ENCODE results near the gene TTC27. TPM values are rescaled to one million over a fixed set of nuclear protein-coding genes. Genes with fewer than 3 reads are reported as not detected.
A peak's percentile ranks its signal among the peaks of the same experiment; 100 is the strongest.
"Not testable (repeated sequence)": the region's sequence is repeated elsewhere in the genome, so short reads cannot be mapped to it uniquely, and the experiment has no call there.

The TTC27 gene
- total RNA-seq, 6 donors from 2014 or later = 9.4 to 24.0 (median 12.3) TPM

- DNase-seq (no peak), ATAC-seq (ENCODE audit: low FRiP score in 2 of 2) (no peak)
- no peaks in the 10 kb centered on the region for H3K27me3 ChIP-seq
- no peak overlapping the region for H3K4me3 ChIP-seq
- peaks cover 0 to 8% (median 3%) of the 10 kb centered on the region in 4 donors for H3K36me3 ChIP-seq
- peaks cover 16 to 25% (median 23%) of the 10 kb centered on the region in 4 donors for H3K4me1 ChIP-seq
- H3K9me3 ChIP-seq = no peaks in the 10 kb centered on the region
- no peak overlapping the region for H3K27ac ChIP-seq
- no peak for TF ChIP-seq CTCF (IDR thresholded peaks at IDR 0.05)
- TF ChIP-seq POLR2A (IDR thresholded peaks at IDR 0.05) = no peak
- TF ChIP-seq EP300 (IDR thresholded peaks at IDR 0.05) = no peak
- no peak for TF ChIP-seq POLR2AphosphoS5 (IDR thresholded peaks at IDR 0.05)
- 62 to 68% methylated on average over 3 of the region's 3 CpGs for WGBS, 2 donors
These were observed 3.0 kb upstream of the TTC27 start for GRCh38 chr2:32624812-32625211.

GRCh38 chr2:32626639-32627221 is 1.1 kb upstream of the TTC27 start:
- TF ChIP-seq EP300 (IDR thresholded peaks at IDR 0.05) (no peak), POLR2A (IDR thresholded peaks at IDR 0.05) (no peak), CTCF (IDR thresholded peaks at IDR 0.05) (no peak), POLR2AphosphoS5 (IDR thresholded peaks at IDR 0.05) (no peak)
- no peak overlapping the region for H3K27ac ChIP-seq
- DNase-seq = no peak
- H3K27me3 ChIP-seq = no peaks in the 10 kb centered on the region
- peaks cover 0 to 20% (median 3%) of the 10 kb centered on the region in 4 donors for H3K36me3 ChIP-seq
- ATAC-seq (ENCODE audit: low FRiP score in 2 of 2) = no peak
- WGBS, 2 donors = 66 to 75% methylated on average over 13 of the region's 13 CpGs
- H3K4me3 ChIP-seq = peak overlapping the region in 3 of 4 donors; percentile 57 to 88 (median 79)
- H3K4me1 ChIP-seq = peaks cover 15 to 27% (median 24%) of the 10 kb centered on the region in 4 donors
- H3K9me3 ChIP-seq = no peaks in the 10 kb centered on the region

- H3K4me1 ChIP-seq = peaks cover 15 to 27% (median 23%) of the 10 kb centered on the region in 4 donors
- DNase-seq = peak in 1 of 2 donors; percentile 33
- peaks cover 0 to 21% (median 3%) of the 10 kb centered on the region in 4 donors for H3K36me3 ChIP-seq
- no peaks in the 10 kb centered on the region for H3K27me3 ChIP-seq
- peak overlapping the region; percentile 44 to 71 (median 57) for H3K27ac ChIP-seq
- peak overlapping the region; percentile 57 to 88 (median 79) for H3K4me3 ChIP-seq
- ATAC-seq (ENCODE audit: low FRiP score in 2 of 2) = peak; percentile 75 to 76
- WGBS, 2 donors = 2 to 3% methylated on average over 16 of the region's 16 CpGs
- TF ChIP-seq POLR2AphosphoS5 (IDR thresholded peaks at IDR 0.05) = no peak
- TF ChIP-seq CTCF (IDR thresholded peaks at IDR 0.05) = peak in 4 of 6 experiments; percentile 6 to 29 (median 15)
- no peak for TF ChIP-seq POLR2A (IDR thresholded peaks at IDR 0.05)
- TF ChIP-seq EP300 (IDR thresholded peaks at IDR 0.05) = no peak
- H3K9me3 ChIP-seq = no peaks in the 10 kb centered on the region
These were observed 423 bp upstream of the TTC27 start for GRCh38 chr2:32627441-32627813.

GRCh38 chr2:32632089-32632488 is 4.2 kb downstream of the TTC27 start:
- Histone ChIP-seq H3K4me1 (peaks cover 13 to 26% (median 18%) of the 10 kb centered on the region in 4 donors), H3K9me3 (no peaks in the 10 kb centered on the region), H3K27ac (no peak overlapping the region), H3K4me3 (no peak overlapping the region), H3K27me3 (no peaks in the 10 kb centered on the region), H3K36me3 (peaks cover 0 to 58% (median 17%) of the 10 kb centered on the region in 4 donors)
- ATAC-seq (ENCODE audit: low FRiP score in 2 of 2) (no peak), DNase-seq (no peak)
- TF ChIP-seq CTCF (IDR thresholded peaks at IDR 0.05) (no peak), POLR2AphosphoS5 (IDR thresholded peaks at IDR 0.05) (no peak), EP300 (IDR thresholded peaks at IDR 0.05) (no peak), POLR2A (IDR thresholded peaks at IDR 0.05) (no peak)
- 77 to 92% methylated on average over 5 of the region's 5 CpGs for WGBS, 2 donors

GRCh38 chr2:32633040-32633439 is 5.2 kb downstream of the TTC27 start:
- H3K9me3 ChIP-seq = no peaks in the 10 kb centered on the region
- ATAC-seq (ENCODE audit: low FRiP score in 2 of 2) (no peak), DNase-seq (no peak)
- 87 to 88% methylated on average over 3 of the region's 3 CpGs for WGBS, 2 donors
- no peak for TF ChIP-seq POLR2A (IDR thresholded peaks at IDR 0.05)
- no peak for TF ChIP-seq EP300 (IDR thresholded peaks at IDR 0.05)
- no peak for TF ChIP-seq POLR2AphosphoS5 (IDR thresholded peaks at IDR 0.05)
- TF ChIP-seq CTCF (IDR thresholded peaks at IDR 0.05) = no peak
- H3K27ac ChIP-seq = no peak overlapping the region
- no peaks in the 10 kb centered on the region for H3K27me3 ChIP-seq
- H3K36me3 ChIP-seq = peaks cover 0 to 68% (median 23%) of the 10 kb centered on the region in 4 donors
- no peak overlapping the region for H3K4me3 ChIP-seq
- peaks cover 8 to 19% (median 14%) of the 10 kb centered on the region in 4 donors for H3K4me1 ChIP-seq

GRCh38 chr2:32638548-32638947 is 10.7 kb downstream of the TTC27 start:
- ATAC-seq (ENCODE audit: low FRiP score in 2 of 2); H3K4me3 ChIP-seq; H3K9me3 ChIP-seq; H3K4me1 ChIP-seq; H3K27me3 ChIP-seq; DNase-seq; H3K27ac ChIP-seq: not testable (repeated sequence)
- peaks cover 3 to 93% (median 53%) of the 10 kb centered on the region in 4 donors for H3K36me3 ChIP-seq
- 92 to 94% methylated on average over 5 of the region's 5 CpGs for WGBS, 2 donors
